Embryonic facial prominence (tissue), 1 donor: Measurements from ENCODE around the gene RTBDN.
"Not testable (repeated sequence)": the region's sequence is repeated elsewhere in the genome, so short reads cannot be mapped to it uniquely, and the experiment has no call there.

ENCODE experiments used
- DNase-seq: peaks from one replicate; pipeline ENCODE4 v3.0.0-alpha.2; 2016; ENCODE audit errors: extremely low spot score

Gene RTBDN

DNA sequence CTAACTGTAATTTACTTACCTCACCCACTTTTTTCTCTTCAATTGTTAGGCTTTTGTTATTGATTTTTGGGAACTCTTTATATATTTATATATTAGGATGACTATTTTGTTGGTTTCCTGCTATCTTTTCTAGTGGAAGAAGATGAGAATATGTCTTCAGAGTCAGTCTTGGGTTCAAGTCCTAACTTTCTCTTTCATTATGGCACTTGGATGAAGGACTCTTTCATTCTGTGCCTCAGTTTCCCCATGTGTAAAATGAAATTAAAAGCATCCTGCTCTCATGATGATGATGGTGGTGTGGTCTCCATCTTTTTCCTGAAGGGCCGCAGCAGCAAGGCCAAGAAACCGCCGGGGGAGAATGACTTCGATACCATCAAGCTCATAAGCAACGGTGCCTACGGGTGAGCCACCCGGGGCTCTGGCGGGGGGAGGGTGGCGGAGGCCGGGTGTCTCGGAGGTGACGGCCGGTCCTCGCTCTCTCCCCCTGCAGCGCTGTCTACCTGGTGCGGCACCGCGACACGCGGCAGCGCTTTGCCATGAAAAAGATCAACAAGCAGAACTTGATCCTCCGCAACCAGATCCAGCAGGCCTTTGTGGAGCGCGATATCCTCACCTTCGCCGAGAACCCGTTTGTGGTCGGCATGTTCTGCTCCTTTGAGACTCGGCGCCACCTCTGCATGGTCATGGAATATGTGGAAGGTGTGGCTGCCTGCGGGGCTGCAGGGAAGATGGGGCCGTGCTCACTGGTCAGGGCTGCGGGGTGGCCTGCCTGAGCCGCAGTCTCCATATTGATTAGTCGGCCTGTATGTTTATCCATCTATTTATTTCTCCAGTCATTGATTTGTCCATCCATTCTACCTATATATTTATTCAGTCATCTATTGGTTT is 23.9 kb upstream of the RTBDN start:
- DNase-seq: no peak

DNA sequence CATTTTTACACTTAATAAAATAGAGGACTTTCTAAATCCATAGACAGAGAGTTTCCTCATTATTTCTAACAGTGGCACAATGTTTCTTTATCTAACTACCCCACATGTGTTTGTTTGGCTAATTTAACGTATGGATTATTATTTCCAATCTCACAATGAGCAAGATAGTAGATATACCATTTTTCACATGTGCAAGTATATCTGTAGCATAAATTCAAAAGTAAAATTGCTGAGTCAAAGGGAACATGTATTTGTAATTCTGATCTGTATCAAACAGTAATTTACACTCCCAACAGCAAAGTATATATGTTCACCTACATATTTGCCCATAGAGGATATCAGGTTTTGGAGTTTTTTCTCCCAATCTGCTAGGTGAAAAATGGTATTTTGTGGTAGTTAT is 22.3 kb upstream of the RTBDN start:
- DNase-seq: no peak

DNA sequence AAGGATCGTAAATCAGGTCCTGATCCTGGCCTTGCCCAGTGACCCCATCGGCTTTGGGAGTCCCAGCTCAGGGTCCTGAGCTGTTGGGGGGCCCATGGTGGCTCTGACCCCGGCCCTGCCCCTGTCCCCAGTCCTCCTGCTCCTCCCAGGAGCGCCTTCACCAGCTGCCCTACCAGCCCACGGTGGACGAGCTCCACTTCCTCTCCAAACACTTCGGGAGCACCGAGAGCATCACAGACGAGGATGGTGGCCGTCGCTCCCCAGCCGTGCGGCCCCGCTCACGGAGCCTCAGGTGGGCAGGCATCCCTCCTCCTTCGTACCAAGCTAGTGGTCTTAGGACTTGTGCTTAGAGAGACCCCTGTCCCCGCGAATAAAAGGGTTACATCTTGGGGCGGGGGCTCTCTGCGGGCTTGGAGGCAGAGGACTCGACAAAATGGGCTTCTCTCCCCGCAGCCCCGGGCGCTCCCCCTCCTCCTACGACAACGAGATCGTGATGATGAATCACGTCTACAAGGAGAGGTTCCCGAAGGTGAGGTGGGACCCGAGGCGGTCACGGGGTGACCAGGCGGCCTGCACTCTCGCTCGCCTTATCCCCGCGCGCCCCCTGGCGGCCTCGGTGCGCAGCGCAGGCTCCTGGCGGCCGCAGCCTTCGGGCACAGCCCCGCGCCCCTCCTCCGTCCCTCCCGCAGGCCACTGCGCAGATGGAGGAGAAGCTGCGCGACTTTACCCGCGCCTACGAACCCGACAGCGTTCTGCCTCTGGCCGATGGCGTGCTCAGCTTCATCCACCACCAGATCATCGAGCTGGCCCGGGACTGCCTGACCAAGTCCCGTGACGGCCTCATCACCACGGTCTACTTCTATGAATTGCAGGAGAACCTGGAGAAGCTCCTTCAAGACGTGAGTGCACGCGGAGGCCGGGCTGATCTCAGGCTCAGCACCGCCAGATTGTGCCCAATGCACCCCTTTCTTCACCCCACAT is 13.1 kb upstream of the RTBDN start:
- no peak for DNase-seq

DNA sequence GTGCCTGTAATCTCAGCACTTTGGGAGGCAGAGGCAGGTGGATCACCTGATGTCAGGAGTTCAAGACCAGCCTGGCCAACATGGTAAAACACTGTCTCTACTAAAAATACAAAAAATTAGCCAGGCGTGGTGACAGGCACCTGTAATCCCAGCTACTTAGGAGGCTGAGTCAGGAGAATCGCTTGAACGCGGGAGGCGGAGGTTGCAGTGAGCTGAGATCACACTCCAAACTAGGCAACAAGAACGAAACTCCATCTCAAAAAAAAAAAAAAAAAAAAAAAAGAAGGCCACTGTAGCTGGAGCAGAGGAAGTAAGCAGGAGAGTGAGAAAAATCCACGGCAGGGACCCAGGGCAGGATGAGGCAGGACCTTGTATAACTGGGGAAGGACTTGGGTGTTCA is 12.2 kb upstream of the RTBDN start:
- DNase-seq: not testable (repeated sequence)

DNA sequence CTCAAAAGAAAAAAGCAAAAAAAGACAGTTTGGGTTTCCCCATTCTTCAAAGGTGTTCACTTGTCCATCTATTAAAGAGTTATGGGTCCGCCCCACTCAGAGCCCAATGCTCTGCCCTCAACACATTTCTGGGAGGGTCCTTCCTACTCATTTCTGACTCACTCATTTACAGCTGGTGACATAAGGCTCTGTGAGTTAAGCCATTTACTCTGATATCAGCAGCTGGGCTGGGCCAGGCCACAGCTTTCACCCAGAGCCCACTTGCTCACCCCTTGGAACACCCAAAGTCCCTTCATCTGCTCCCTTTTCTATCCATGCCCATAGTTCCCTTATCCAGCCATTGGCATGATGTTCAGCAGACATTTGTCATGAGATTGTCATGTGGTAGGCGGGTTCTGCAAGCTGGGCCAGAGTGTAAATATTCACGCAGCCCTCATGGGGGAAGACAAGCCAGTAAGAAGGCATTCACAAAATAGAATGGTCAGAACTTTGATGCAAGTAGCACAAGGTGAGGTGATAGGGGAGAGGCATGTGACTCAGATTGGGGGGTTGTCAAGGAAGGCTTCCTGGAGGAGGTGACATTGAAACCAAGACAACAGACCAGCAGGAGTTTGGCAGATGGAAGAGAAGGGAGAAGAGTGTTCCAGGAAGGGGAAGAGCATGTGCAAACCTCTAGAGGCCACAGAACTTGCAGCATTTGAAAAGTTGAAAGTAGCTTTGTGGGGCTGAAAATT is 9.8 kb upstream of the RTBDN start:
- no peak for DNase-seq

DNA sequence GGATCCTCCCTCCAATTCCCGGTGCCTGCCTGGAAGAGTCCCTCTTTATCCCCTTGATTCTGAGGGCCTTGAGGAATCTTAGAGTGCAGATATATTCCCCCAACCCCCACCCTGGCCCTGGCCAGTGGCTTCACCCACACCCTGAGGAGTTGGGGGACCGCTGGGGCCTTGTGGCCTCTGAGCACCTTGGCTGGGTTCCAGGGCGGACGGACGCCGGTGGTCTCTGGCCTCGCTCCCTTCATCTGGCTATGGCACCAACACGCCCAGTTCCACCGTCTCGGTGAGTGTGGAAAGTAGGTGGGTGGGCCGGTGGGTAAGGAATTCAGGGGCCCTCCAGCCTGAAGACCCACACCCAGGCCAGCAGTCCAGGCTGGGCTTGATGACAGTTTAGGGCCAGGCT is 8.9 kb upstream of the RTBDN start:
- no peak for DNase-seq

DNA sequence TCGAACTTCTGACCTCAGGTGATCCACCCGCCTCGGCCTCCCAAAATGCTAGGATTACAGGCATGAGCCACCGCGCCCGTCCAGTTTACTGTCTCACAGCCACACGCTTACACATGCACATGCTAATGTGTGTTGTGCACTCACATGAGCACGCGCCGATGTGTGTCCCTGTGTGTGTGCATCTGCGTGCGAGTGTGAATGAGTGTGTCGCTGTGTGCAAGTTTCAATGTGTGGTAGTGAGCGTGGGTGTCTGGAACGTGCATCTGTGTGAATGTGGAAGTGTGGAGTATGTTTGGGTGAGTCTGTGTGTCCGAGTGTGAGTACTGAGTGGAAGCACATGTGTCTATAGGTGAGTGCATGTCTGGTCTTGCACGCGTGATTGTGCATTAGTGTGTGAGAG is 8.1 kb upstream of the RTBDN start:
- DNase-seq: no peak

DNA sequence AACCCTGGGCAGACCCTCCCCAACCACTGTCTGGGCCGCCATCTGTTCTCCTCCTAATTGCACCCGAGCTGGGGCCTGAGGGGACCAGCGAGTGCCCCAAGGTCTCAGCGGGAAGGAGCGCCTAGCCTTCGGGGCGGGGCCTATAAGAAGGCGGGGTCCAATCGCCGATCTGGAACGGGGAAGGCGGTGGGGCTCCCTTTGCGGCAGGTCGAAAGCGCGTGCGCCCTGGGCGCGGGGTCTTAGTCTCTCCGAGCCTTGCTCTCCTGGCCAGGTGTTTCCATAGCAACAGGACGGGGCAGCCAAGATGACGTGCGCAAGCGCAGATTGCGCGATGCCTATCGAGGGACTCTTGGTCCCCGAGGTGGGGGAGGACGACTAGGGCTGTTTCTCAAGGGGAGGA is 6.7 kb upstream of the RTBDN start:
- DNase-seq: no peak

DNA sequence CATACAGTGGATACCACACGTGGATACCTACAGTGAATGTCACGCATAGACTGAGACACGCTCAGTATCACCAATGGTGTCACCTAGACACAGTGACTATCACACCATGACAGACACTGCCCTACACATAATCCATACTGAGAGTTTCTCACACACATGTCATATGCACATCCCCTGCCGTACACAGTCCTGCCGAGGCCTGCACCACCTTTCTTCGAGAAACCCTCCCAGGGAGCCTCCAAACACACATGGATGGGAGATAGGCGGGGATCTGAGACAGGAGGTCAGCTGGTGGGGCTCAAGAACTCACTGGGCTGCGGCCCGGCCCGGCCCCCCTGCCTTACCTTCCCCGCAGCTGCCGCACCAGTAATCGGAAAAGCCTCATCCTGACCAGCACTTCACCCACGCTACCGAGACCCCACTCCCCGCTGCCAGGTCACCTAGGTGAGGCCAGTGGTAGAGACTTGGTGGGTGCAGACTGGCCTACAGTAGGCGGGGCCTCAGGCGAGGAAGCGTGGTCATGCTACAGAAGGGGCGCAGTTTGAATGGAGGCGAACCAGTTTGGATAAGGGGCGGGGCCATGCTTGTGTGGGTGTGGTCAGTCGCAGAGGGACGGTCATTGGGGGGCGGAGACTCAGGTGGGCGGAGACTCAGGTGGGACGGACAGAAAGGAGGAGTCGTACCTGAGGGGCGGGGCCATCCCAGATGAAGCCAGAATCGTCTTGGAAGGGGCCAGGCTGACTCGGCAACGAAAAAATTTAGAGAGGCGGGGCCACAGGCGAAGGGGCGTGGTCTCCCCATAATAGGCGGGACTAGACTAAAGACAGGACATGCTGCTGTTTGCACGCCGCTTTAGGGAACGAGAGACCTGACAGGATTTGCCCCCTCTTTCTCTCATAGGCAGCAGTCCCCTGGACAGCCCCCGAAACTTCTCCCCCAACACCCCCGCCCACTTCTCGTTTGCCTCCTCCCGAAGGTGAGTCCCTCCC is 6.0 kb upstream of the RTBDN start:
- no peak for DNase-seq

DNA sequence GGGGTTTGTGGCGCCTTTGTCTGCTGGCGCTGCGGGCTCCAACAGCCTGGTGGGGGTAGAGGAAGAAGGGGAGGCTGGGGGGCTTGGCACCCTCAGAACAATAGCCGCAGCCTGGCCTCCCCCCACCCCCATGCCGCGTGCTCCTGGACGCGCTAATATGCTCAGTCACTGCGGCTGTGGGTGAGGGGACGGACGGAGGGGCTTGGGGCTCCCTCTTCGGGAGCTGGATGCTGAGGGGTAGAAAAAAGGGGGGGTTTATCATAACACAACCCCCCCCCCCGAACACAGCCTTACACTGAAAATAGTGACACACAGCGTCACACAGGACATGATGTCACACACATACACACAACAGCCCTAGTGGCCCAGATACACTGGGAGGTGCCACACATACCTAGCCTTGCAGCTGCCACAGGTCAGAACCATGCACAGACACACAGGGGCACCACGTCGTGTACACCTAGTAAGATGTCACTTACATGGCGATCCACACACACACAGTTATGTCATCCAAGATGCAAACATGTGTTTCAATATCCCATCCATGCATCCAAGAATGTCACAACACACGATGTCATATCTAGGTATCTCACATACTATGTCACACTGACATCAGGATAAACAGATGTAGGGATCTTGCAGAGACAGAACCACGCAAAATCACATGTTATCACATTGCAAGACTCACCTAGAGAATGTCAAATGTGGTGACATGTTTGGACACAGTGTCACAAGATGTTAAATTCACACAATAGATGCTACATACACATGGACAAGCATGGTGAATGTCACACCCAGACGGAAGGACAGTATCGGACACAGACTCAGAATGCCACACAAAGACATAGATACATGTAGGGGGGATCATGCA is 4.7 kb upstream of the RTBDN start:
- DNase-seq: no peak

DNA sequence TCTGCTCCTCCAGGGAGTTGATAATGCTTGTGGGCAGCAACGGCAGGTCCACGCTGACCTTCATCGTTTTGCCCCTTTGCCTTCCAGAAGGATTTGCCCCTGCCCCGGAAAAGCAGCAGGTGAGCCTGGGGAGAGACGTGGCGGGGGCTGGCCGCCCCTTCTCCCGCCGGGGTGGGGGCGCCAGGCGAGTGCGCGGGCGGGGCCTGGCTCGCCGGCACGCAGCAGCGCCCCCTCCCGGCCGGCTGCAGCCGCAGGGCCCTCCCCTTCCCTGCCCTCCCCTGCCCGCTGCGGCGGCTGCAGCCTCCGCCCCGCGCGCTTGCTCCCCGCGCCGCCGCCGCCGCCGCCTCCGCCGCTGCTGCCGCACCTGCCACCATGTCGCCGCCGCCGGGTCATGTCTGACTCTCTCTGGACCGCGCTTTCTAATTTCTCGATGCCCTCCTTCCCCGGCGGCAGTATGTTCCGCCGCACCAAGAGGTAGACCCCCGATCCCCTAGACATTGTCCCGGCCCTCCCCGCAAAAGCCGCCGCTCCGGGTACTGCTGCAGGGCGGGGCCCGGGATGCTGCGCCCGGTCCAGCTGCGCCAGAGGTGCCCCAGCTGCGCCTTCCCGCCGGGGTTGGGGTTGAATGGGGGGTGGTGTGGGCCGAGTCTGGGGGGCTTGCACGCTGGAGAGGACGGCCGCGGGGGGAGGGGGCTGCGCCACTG is 4.0 kb upstream of the RTBDN start, which contains the start of gene MAST1:
Gene MAST1 (plus strand): TSS at position 334 of the 704 bp plus-strand sequence. CDS start 58 bp downstream, at position 392.
- DNase-seq: no peak

DNA sequence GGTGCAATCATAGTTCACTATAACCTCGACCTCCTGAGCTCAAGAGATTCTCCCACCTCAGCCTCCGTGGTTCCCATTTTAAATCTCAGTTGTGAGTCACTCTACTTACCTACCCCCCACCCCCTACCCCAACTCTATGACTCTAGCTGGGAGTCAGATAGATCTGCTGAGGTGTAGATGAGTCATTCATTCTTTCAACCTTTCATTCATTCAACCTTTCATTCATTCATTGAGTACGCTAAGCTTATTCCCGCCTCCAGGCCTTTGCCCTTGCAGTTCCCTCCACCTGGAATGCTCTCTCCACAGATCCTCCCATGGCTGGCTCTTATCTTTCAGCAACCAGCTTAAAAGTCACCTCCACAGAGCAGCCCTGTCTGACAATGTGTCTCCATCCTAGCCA is 2.8 kb upstream of the RTBDN start:
- DNase-seq: no peak

DNA sequence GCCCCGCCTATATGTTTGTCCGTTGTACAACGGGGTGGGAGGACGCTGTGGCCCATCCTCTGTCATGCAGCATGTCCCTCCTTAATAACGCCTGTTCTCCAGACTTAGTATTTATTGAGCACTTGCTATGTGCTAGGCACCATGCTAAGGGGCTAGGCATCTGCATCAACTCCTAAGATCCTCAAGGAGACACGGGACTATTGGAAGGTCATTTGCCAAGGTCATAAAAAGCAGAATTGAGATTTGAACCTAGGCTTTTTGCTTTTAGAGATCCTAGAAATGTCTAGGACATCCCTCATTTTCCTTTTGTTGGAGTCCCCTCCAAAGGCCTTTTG is 2.1 kb upstream of the RTBDN start:
- no peak for DNase-seq

DNA sequence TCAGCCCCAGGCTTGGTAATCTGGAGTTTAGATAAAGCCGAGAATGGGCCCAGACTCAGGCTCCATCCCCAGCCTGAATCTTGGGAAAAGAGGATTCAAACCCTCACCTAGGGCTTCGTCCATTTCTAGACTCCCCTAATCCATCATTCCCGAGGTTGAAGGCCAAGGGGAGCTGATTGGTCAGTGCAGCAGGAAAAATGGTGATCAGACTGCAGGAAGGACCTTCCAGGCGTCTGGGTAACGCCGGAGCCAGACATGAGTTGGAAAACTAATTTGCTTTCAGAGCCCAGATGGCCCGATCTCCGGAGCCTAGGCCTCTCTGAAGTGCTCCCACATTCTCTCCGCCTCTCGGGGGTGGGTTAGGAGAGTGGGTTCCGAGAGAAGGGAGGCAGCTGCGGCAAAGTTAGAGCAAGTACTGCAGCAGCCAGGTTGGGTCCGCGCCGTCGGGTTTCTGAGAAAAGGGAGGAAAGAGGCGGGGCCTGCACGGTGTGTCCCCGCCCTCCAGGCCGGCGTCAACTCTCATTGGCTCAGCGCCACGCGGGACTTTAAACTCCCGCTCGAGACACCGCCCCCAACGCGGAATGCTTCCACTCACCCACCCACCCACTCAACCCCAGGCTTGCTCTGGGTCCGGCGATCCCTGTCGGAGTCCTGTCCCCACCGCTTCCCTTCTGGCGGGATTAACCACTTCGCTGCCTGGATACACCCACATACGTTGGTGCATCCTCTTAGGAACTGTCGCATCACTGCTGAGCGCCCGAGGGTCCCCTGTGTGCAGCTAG is 788 bp upstream of the RTBDN start:
- DNase-seq: no peak

DNA sequence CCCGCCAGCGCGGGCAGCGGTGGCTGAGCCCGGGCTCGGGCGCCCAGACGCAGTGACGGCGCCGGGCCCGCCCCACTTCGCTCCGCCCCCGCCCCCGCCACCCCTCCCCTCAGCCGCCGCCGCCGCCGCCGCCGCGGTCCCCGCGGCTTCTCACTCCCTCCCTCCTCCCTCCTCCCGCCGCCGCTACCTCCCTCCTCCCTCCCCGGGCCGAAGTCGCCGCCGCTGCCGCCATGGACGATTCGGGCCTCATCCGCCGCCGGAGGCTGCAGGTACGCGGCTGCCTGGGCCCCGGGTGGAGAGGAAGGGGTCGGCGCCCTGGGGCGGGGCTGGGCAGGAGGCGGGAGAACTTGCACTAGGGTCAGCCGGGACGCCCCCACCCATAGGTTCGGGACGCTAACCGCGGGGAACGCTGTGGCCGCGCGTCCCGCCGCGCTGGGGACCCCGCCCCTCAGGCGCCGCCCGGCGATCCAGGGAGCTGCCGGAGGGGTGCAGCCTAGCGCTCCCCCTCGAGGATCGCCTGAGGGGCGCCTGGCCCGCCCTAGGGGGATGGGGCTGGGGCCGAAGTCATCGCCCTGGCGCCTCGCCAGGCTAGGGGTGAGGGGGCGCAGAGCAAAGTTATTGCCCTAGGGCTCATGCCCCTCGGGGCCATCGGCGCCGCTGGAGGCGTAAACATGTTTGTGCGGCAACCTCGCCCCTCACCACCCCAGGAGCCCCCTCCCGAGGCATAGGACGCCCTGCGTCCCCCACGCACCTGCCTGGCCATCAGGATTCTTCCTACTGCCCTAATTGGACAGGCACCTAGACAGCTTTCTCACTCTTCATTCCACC is 427 bp downstream of the RTBDN start:
- DNase-seq: no peak

DNA sequence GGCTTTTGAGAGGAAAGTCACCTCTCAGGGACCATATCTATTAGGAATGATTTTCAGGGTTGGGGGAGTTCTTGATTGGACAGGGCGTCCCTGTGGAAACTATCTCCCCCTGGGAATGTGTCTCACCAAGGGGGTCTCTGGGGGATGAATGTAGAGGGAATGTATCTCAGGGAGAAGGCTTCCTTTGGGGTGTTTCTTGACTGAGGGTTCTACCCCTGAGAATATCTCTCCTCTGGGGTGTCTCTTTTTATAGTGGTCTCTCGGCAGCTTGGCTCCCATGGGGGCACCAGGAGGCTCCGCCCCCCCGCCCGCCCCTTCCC is 1.0 kb downstream of the RTBDN start:
- no peak for DNase-seq

DNA sequence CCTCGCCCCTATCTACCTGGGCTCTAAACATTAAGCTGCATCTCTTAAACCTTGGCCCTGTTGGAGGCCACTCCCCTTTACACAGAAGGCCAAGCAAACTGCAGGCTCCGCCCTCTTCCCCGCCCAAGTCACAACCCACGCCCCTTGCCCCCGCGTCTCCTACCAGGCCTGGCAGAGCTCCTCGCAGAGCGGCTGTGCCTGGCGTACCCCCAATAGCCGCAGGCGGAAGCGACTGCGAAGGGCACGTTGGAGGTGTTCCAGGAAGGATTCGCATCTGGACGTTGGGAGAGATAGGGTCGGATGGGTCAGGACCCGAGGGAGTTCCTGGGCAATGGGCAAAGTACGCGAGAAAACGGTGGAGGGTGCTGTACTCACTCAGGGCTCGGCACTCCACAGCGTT is 5.9 kb downstream of the RTBDN start:
- no peak for DNase-seq
